Activated CD8-positive, alpha-beta memory T cell treated with anti-CD3 and anti-CD28 coated beads for 1 hour (primary cell): Measurements from ENCODE around the gene EIF4G1.
A peak's percentile ranks its signal among the peaks of the same experiment; 100 is the strongest.

Source experiments
- DNase-seq, 2 donors: peaks; one replicate each; pipeline ENCODE4 v3.0.0-alpha.2; 2020; ENCODE audit warnings: low read depth in 1 of 2; ENCODE audit errors: extremely low read depth in 1 of 2

The EIF4G1 gene

GRCh38 chr3:184349563-184350470 is 35.4 kb downstream of the EIF4G1 start:
- DNase-seq = no peak

GRCh38 chr3:184350618-184351017 is 36.2 kb downstream of the EIF4G1 start:
- DNase-seq = no peak

- DNase-seq = no peak
These were observed 37.2 kb downstream of the EIF4G1 start for GRCh38 chr3:184351511-184352148.

- no peak for DNase-seq
These were observed 37.9 kb downstream of the EIF4G1 start for GRCh38 chr3:184352149-184352785.

GRCh38 chr3:184352897-184353545 is 38.6 kb downstream of the EIF4G1 start:
- no peak for DNase-seq

GRCh38 chr3:184353546-184353941 is 39.1 kb downstream of the EIF4G1 start:
- DNase-seq = no peak

GRCh38 chr3:184354121-184354728 is 39.8 kb downstream of the EIF4G1 start:
- peak in 1 of 2 donors; percentile 59 for DNase-seq

- no peak for DNase-seq
These were observed 40.3 kb downstream of the EIF4G1 start for GRCh38 chr3:184354754-184355153.

GRCh38 chr3:184355261-184356040 is 41.0 kb downstream of the EIF4G1 start:
- no peak for DNase-seq

- no peak for DNase-seq
These were observed 43.1 kb downstream of the EIF4G1 start for GRCh38 chr3:184357248-184358123.

GRCh38 chr3:184358124-184358767 is 43.8 kb downstream of the EIF4G1 start:
- DNase-seq = no peak

GRCh38 chr3:184358921-184359350 is 44.5 kb downstream of the EIF4G1 start:
- DNase-seq = no peak

- no peak for DNase-seq
These were observed 45.2 kb downstream of the EIF4G1 start for GRCh38 chr3:184359610-184360009.

- DNase-seq = no peak
These were observed 45.9 kb downstream of the EIF4G1 start for GRCh38 chr3:184360070-184360928.

GRCh38 chr3:184360929-184361531 is 46.6 kb downstream of the EIF4G1 start:
- no peak for DNase-seq

GRCh38 chr3:184361532-184361931 is 47.1 kb downstream of the EIF4G1 start, which contains the start of the genes CLCN2 and POLR2H:
Gene CLCN2 (minus strand): TSS chr3:184361605. CDS start chr3:184361479, 126 bp downstream.
Gene POLR2H (plus strand): TSS chr3:184361710. CDS start chr3:184363493, 1,783 bp downstream.
- DNase-seq = peak in 1 of 2 donors; percentile 26
